ENCODE results near the gene SMIM45.
A peak's percentile ranks its signal among the peaks of the same experiment; 100 is the strongest.

SMIM45 gene

DNA sequence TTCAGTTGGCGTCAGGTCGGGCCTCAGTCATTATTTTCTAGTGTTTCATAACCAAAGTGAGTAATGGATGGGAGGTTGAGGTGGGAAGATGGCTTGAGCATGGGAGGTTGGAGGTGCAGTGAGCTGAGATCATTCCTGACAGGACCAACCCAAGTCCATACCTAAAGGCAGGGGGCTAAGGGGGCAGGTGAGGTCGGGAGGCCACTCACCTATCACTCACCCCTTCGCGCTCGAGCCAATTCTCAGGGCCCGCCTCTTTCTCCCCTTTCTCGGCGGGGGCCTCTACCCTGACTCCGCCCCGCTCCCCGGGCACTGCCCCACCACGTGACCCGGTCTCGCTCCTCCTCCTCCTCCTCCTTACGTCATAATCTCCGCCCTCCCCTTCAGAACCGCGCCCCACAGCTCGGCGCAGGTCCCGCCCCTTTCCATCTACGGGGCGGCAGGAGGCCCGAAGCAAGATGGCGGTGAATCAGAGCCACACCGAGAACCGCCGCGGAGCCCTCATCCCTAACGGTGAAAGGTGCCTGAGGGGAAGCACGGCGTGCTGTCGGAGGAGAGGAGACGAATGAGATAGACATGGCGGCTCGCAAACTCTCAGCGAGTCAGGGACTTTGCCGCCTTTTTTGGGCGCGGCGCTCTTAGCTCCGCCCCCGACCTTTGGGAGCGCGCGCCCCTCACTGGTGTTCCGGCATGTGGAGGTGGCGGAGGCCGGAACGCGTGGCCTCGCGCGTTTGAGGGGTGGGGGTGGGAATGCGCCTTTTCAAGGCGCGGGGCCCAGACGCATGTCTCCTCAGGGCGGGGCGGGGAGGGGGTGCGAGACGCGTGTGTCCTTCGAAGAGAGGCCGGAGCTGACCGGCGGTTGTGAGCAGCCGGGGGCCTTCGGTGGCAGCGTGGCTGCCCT is 46.7 kb downstream of the SMIM45 start, which contains the start of gene WBP2NL:
Gene WBP2NL (plus strand): TSS at position 428 of the 901 bp plus-strand sequence. CDS start 31 bp downstream, at position 459.
- DNase-seq (ENCODE audit: low read depth in 2 of 2, low spot score in 1 of 2): peak; percentile 79 to 80

DNA sequence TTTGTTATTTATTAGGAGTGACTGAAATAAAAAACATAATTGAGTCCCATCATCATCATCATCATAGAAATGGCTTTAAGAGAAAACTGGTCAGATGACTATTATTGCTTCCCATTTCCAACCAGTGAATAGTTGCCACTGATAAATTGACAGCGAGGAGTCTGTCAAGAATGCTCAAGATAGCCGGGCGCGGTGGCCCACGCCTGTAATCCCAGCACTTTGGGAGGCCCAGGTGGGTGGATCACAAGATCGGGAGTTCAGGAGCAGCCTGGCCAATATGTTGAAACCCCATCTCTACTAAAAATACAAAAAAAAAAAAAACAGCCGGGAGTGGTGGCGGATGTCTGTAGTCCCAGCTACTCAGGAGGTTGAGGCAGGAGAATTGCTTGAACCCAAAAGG is 48.5 kb downstream of the SMIM45 start:
- no peak for DNase-seq (ENCODE audit: low read depth in 2 of 2, low spot score in 1 of 2)

DNA sequence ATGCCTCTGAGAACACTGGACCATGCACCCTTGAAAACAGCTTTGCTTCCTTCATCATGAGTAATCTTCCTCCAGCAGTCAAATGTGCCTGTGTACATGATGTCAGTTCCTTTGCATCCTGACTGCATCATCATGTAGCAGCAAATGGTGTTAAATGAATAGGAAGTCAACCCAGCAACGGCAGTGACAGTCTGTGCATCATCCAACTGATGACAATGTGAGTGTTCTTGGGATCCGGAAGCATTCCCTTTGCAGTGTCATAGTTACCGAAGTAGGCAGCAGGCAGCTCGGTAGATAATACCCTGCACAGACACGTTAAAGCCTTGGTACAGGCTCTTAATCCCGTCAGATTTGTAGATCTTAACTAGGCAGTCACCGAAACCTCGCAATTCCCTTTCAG is 49.2 kb downstream of the SMIM45 start:
- DNase-seq (ENCODE audit: low read depth in 2 of 2, low spot score in 1 of 2): no peak

DNA sequence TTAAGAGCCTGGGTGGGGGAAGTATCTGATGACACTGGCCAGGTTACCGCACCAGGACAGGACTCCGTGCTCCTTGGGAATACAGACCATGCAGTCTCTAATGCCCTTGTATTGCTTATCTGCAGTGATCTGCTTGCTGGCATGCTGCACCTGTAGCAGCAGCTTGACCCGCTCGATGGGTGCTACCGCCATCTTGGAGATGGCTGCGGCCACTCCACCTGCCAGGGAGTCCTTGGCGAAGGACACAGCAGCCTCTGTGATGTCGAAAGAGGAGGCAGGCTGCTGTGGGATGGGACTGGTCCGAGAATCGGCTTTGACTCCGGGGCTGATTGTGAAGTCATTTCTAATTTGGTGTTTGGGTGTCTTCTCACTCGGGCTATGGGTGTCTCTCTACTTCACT is 49.8 kb downstream of the SMIM45 start:
- DNase-seq (ENCODE audit: low read depth in 2 of 2, low spot score in 1 of 2): no peak

DNA sequence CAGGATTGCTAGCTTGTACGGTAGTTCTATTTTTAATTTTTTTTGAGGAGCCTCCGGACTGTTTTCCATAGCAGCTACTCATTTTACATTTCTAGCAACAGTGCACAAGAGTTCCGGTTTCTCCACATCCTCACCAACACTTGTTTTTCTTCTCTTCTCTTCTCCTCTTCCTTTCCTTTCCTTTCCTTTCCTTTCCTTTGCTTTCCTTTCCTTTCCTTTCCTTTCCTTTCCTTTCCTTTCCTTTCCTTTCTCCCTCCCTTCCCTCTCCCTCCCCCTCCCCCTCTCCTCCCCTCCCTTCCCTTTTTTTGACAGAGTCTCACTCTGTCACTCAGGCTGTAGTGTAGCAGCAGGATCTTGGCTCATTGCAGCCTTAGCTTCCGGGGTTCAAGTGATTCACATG is 56.0 kb downstream of the SMIM45 start:
- no peak for DNase-seq (ENCODE audit: low read depth in 2 of 2, low spot score in 1 of 2)

Measured in stimulated activated CD8-positive, alpha-beta memory T cell treated with anti-CD3 and anti-CD28 coated beads, Interleukin-4, amount 100 ng/mL, for 4 hours (primary cell).